GM18870 (cell line): ENCODE data around the gene NUP188.

Experiments used
- ATAC-seq: cut with Tn5 transposase; IDR thresholded peaks from one replicate; pipeline ENCODE4 v1.9.1; 2021; ENCODE audit warnings: moderate library complexity; ENCODE audit not compliant: unreplicated experiment

Gene NUP188, protein sequence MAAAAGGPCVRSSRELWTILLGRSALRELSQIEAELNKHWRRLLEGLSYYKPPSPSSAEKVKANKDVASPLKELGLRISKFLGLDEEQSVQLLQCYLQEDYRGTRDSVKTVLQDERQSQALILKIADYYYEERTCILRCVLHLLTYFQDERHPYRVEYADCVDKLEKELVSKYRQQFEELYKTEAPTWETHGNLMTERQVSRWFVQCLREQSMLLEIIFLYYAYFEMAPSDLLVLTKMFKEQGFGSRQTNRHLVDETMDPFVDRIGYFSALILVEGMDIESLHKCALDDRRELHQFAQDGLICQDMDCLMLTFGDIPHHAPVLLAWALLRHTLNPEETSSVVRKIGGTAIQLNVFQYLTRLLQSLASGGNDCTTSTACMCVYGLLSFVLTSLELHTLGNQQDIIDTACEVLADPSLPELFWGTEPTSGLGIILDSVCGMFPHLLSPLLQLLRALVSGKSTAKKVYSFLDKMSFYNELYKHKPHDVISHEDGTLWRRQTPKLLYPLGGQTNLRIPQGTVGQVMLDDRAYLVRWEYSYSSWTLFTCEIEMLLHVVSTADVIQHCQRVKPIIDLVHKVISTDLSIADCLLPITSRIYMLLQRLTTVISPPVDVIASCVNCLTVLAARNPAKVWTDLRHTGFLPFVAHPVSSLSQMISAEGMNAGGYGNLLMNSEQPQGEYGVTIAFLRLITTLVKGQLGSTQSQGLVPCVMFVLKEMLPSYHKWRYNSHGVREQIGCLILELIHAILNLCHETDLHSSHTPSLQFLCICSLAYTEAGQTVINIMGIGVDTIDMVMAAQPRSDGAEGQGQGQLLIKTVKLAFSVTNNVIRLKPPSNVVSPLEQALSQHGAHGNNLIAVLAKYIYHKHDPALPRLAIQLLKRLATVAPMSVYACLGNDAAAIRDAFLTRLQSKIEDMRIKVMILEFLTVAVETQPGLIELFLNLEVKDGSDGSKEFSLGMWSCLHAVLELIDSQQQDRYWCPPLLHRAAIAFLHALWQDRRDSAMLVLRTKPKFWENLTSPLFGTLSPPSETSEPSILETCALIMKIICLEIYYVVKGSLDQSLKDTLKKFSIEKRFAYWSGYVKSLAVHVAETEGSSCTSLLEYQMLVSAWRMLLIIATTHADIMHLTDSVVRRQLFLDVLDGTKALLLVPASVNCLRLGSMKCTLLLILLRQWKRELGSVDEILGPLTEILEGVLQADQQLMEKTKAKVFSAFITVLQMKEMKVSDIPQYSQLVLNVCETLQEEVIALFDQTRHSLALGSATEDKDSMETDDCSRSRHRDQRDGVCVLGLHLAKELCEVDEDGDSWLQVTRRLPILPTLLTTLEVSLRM (N-terminal part only)

DNA sequence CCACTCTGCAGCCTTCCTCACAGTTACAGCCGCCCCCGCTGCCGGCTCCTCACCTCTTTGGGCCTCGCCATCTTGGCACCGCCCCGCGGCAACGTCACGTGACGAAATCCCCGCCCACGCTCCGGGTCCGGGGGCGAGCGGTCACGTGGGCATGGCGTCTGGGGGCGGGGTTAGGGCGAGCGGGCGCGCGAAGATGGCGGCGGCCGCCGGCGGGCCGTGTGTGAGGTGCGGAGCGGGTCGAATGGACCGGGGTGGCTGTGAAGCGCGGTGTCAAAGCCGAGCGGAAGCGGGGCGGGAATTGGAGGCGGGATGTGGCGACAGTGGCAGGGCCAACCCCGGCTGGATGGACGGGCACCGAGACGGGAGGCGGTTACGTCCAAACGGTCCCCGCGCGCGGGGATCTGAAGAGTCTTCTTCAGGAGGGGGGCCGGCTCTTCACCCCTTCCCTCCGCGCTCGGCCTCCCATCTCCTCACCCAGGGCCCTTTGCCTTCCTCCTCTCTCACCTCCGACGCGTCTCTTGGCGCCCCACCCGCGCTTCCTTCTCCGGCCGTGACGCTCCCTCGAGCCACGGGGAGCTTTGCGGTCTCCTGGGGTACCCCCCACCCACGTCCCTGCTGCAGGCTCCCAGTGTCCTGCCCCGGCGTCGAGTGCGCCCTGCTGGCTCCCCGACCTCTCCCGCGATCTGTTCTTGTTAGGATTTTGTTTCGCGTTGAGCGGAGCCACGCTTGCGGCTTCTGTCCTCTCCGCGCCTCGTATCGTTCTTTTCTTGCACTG lies at the start of gene NUP188, which contains the start of gene DOLK:
NUP188 (plus strand) TSS at position 173 of the 775 bp plus-strand sequence; CDS start at position 194, 21 bp downstream.
DOLK (minus strand) TSS at position 77 of the 775 bp plus-strand sequence. CDS start 300 bp downstream, outside the sequence.
- peak; percentile 56 for ATAC-seq

DNA sequence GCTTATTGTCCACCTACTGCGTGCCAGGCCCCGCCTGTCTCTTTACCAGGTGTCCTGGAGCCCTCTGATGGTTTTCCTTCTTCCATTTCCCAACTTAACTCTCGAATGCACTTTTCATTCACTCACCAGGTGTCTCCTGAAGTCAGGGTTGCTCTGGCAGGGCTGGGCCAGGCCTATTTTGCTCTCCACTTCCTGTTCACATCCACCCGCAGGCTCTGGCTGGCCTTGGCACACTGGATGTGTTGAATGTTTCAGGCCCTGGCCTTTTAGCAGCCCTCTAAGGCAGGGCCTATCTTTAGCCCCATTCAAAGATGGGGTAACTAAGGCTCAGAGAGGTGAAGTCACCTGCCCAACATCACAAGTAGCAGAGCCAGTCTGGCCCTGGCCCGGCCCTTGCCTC lies 49.1 kb upstream of the NUP188 start:
- no peak for ATAC-seq

DNA sequence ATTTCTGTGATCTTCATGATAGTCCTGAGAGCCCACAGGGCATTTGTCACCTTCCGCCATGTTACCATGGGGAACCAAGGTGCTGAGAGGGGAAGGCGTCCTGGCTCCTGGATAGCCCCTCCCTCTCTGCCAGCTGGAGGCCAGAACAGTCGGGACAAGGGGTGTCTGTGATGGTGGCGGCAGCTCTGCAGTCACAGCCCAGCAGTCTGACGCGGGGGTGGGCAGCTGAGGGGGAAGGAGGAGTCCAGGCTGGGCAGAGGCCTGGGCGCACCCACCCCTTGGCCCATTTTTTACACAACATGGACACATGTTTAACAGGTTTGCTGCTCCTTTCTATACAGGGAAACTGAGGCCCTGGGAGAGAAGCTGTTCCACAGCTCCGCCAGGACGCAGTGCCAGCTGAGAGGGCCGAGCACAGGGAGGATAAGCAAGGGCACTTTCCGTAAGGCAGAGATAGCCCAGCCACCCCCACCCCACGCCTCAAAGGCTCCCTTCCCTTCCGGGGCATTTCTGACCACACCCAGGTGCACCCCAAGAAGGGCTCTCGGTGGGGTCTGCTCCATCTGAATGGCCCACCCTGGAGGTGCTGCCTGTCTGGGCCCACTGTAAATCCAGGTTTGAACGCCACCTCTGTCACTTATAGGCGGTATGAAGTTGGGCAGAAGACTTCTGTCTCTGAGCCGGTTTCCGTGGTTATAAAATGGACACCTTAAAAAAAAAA lies 48.5 kb upstream of the NUP188 start:
- no peak for ATAC-seq

DNA sequence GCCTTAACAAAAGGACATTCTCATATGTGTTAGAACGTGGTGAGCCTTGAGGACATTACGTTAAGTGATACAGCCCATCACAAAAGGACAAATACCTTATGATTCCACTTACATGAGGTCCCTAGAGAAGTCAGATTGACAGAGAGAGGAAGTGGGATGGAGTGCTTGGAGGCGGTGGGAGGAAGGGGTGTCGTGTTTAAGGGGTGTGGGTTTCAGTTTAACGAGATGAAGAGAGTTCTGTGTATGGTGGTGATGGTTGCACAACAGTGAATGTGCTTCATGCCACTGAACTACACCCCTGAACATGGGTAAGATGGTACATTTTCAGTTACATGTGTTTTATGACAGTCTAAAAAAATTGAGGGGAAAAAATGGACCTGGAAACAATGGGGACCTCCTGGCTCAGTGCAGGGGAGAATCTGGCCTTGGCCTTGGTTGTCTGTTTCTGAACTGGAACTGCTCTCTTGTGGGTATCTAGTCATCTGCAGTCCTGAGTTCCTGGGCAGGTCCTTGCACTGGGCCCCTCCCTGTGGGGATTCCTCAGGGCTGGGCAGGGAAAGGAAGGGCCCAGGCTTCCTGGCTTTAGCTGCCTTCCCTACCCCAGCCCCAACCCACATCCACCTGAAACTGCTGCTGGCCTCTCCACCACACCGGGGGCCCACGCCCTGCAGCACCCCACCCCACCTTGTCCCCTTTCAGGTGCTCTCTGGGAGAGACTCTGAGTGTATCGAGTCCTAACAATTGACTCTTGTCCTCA lies 47.8 kb upstream of the NUP188 start:
- ATAC-seq: no peak

DNA sequence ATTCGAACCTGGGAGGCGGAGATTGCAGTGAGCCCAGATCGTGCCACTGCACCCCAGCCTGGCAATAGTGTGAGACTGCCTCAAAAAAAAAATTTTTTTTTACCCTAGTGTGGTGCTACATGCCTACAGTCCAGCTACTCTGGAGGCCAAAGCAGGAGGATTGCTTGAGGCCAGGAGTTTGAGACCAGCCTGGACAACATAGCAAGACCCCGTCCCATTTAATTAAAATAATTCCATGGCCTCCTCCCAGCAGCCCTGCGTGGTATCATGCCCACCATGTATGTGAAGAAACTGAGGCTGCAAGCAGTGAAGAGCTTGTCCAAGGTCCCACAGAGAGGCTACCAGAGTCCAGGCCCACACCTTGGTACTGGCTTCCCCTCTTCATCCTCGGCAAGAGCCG lies 46.1 kb upstream of the NUP188 start:
- ATAC-seq: no peak

DNA sequence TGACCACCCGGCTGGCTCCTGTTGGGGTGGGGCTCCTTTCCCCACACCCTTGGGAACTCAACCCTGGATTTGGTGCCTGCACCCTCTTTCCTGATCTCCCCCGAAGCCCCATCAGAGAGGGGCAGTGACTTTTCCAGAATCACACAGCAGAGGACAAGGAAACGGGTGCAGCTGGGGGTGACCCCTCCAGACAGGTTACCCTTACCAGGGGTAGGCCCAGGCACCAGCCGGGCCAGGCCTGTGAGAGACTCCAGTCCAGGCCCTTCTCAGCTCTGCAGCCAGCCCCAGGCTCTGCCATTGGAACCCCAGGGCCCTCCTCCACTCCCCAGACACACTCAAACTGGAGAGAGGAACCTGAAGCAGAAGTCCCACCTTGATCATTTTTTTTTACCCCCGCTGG lies 45.7 kb upstream of the NUP188 start:
- no peak for ATAC-seq

DNA sequence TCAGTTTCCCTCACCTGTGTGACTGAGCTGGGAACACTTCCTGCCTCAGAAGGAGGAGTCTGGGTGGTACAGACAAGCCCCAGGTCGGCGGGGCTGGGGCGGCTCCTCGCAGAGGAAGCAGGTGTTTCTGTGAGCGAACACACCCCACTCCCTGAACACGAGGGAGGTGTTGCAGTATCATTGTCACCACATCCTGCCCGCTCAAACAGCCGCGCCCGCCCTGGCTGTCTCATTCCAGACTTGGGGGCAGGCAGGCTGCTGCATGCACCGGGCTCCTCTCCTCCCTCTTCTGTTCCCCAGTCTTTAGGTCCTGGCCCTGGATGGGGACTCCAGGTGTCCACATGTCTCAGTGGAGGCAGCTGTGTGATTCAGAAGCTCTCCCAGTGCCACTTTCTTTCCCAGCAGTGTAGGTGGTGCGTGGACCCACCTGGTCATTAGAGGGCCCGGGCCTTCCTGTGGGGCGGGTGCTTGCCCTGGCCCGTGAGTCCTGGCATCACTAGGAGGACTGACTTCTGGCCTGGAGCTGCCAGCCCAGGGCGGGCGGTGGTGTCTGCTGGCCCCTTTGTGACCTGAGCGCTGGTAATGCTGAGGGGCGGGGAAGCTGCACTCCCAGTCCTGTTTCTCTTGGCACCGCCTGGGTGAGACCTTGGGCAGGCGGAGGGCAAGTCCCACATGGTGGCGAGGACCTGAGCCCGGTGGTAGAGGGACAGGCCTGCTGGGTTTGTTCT lies 45.0 kb upstream of the NUP188 start:
- ATAC-seq: no peak

DNA sequence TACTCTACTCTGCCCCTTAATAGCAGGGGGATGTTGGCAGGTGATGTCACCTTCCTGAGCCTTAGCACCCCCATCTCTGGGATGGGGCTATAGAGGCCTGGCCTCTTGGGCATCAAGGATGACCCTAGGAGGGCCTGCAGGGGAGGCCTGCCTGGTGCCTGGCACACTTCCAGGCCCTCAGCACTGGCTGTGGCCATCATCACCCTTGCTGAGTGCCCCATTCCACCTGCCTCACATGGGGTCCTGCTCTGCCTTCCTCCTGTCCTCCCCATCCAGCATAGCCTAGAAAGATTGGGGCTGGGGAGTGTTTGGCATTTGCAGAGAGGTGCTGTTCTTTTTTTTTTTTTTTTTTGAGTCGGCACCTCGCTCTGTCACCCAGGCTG lies 44.4 kb upstream of the NUP188 start:
- no peak for ATAC-seq

DNA sequence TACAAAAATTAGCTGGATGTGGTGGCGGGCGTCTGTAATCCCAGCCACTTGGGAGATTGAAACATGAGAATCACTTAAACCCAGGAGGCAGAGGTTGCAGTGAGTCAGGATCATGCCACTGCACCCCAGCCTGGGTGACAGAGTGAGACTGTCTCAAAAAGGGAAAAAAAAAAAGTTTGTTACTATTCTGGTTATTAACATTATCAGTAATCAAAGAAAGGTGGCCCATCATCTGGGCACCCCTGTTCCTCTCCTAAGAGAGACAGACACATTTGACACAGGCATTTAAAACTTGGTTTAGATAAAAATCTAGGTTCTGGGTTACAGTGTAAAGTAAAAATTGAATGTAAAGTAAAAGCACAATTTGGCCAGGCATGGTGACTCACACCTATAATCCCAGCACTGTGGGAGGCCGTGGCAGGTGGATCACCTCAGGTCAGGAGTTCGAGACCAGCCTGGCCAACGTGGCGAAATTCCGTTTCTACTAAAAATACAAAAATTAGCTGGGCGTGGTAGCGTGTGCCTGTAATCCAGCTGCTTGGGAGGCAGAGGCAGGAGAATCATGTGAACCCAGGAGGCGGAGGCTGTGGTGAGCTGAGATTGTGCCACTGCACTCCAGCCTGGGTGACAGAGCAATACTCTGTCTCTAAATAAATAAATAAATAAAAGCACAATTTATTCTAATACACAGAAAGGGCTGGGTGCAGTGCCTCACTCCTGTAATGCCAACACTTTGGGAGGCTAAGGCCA lies 43.5 kb upstream of the NUP188 start:
- no peak for ATAC-seq

DNA sequence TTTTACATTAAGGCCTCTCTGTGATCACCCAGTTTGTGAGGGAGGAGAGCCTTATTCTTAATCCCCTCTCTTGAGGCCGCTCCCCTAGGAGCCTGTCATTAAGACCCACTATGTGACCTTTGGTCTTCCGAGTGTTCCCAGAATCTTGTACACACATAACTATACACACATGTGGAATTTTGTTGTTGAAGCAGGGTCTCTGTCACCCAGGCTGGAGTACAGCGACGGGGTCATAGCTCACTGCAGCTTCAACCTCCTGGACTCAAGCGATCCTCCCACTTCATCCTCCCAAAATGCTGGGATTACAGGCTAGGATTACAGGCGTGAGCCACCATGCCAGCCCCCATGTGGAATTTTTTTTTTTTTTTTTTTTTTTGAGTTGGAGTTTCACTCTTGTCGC lies 41.5 kb upstream of the NUP188 start:
- no peak for ATAC-seq

DNA sequence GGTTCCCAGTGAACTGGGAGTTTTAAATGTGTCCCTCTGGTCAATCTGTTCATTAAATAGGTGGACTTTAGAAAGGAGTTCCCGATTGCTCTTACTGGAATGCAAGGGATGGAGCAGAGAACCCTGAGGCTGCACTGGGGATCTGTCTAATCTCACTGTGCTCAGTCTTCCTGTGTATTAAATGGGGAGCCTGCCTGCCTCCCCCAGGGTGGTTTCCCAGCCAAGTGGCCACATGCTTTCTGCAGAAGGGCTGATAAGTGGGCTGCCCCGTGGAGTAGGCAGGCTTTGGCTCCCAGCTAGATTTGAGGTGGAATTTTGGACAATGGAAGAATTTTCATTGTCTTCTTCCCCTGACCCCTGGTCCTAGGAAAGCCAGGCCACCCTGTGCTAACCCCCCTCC lies 40.8 kb upstream of the NUP188 start:
- ATAC-seq: no peak

DNA sequence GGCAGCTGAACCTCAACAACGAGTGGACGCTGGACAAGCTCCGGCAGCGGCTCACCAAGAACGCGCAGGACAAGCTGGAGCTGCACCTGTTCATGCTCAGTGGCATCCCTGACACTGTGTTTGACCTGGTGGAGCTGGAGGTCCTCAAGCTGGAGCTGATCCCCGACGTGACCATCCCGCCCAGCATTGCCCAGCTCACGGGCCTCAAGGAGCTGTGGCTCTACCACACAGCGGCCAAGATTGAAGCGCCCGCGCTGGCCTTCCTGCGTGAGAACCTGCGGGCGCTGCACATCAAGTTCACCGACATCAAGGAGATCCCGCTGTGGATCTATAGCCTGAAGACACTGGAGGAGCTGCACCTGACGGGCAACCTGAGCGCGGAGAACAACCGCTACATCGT lies 39.1 kb upstream of the NUP188 start:
- no peak for ATAC-seq

DNA sequence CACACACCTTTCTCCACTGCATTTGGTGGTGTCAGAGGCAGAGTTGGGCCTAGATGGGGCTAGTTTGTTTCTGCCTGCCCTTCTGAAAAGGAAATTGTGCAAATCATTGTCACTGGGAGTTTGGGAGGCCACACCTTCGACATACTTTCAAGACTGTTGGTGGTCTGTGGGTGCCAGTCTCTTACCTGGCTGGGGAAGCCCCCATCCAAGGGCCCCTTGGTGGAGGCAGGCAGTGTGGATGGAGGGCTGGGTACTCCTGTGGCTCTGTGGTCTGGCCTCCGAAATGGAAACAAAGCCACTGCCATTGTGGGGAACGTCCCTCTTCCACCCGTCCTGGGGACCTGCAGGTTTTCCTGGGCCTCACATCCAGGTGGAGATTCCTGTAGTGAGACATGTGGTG lies 37.6 kb upstream of the NUP188 start:
- no peak for ATAC-seq

DNA sequence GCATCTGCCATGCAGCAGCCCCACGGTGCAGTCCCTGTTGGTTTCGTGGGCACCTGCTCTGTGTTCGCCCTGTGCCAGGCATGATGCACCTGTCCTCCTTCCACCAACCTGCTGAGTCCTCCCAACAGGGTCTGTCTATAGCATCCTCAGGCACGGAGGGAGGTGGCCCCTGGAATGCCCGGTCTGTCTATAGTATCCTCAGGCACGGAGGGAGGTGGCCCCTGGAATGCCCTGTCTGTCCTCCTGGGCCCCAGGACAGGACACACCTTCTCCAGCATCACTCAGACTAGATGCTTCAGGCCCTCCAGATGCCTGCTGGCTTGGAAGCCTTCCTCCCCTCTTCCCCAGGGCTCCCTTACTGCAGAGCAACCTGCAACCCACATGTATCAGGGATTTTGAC lies 36.6 kb upstream of the NUP188 start:
- no peak for ATAC-seq

DNA sequence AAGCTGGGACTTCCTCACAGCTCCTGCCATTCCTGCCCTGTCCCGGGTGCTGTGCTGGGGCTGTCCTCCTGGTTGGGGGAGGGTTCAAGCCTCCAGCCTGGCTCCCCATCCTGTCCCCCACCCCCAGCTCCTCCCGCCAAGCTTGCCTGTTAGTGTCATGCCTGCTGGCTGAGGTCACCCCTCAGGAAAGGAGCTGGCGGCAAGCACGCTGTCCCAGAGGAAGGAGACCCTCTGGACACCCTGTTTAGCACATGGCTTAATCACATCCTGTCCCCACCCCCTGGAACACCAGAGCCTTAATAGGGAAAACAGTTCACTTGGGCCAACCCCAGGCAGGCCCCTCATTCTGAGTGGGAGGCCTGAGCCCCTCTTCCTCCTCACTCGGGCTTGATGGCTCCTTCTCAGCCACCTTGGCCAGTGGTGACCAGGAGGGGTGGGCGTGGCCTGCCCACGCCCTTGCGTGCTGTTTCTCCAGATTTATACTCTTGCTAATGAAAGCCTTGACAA lies 35.9 kb upstream of the NUP188 start:
- ATAC-seq: no peak

DNA sequence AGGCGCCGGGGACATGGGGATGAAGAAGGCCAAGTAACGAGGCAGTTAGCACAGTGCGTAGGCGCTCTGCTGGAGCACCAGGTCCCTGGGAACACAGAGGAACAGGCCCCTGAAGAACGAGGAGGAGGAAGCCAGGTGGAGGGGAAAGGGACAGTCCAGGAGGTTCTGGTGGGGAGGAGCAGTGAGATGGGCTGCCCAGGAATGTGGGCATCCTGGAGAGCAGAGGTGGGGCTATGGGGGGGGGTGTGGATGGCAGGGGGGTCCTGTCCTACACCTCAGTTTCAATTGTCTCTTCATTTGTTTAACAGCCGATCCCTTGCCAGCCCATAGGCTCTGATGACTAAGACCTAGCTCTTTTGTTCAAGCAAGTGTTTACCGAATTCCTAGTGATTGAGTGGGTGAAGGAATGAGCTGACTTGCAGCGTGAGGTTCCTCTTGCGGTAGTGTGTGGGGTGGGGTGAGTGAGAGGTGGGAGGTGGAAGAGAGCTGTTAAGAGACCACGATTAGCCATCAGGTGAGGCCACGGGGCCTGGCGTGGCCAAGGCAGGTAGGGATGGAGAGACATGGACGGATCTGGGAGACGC lies 35.1 kb upstream of the NUP188 start:
- ATAC-seq: no peak
